BLaER1 (cell line): ENCODE measurements around the gene MARK2.

Source experiments
- H3K27ac ChIP-seq: shearing (Covaris generic); formaldehyde crosslinking; 2 replicates; pipeline ENCODE4 v1.8.1; 2022
- H3K27me3 ChIP-seq: shearing (Covaris generic); formaldehyde crosslinking; 2 replicates; pipeline ENCODE4 v1.8.1; 2022
- H3K36me3 ChIP-seq: shearing (Covaris generic); formaldehyde crosslinking; 2 replicates; pipeline ENCODE4 v1.8.1; 2022
- H3K4me1 ChIP-seq: shearing (Covaris generic); formaldehyde crosslinking; 2 replicates; pipeline ENCODE4 v1.8.1; 2022
- H3K4me2 ChIP-seq: shearing (Covaris generic); formaldehyde crosslinking; 2 replicates; pipeline ENCODE4 v1.8.1; 2022
- H3K4me3 ChIP-seq: shearing (Covaris generic); formaldehyde crosslinking; 2 replicates; pipeline ENCODE4 v1.8.1; 2022
- H3K9ac ChIP-seq: shearing (Covaris generic); formaldehyde crosslinking; 2 replicates; pipeline ENCODE4 v1.8.1; 2022
- H3K9me3 ChIP-seq: shearing (Covaris generic); formaldehyde crosslinking; 2 replicates; pipeline ENCODE4 v1.8.1; 2022
- H4K20me1 ChIP-seq: shearing (Covaris generic); formaldehyde crosslinking; 2 replicates; pipeline ENCODE4 v1.8.1; 2022
- Cebpa-rat ChIP-seq: shearing (Covaris generic); IDR thresholded peaks from 2 replicates; pipeline ENCODE4 v1.8.1; 2022

Gene MARK2

GRCh38 chr11:63874511-63874910 lies 35.6 kb downstream of the MARK2 start:
- Histone ChIP-seq H3K4me2 (no peak overlapping the region), H3K9me3 (no peaks in the 10 kb centered on the region), H3K4me3 (no peak overlapping the region), H4K20me1 (peaks cover 99% of the 10 kb centered on the region), H3K36me3 (peaks cover 57% of the 10 kb centered on the region), H3K27me3 (no peaks in the 10 kb centered on the region), H3K27ac (no peak overlapping the region), H3K9ac (no peak overlapping the region), H3K4me1 (peaks cover 58% of the 10 kb centered on the region)
- TF ChIP-seq Cebpa-rat: no peak

- Histone ChIP-seq H3K4me1 (peaks cover 53% of the 10 kb centered on the region), H3K4me2 (no peak overlapping the region), H3K27ac (no peak overlapping the region), H3K4me3 (no peak overlapping the region), H3K36me3 (peaks cover 64% of the 10 kb centered on the region), H3K9me3 (no peaks in the 10 kb centered on the region), H4K20me1 (peaks cover 99% of the 10 kb centered on the region), H3K9ac (no peak overlapping the region), H3K27me3 (no peaks in the 10 kb centered on the region)
- TF ChIP-seq Cebpa-rat: no peak
These were observed 36.7 kb downstream of the MARK2 start for GRCh38 chr11:63875506-63876065.

- TF ChIP-seq Cebpa-rat: no peak
- Histone ChIP-seq H3K9ac (no peak overlapping the region), H3K36me3 (peaks cover 65% of the 10 kb centered on the region), H3K9me3 (no peaks in the 10 kb centered on the region), H3K4me1 (peaks cover 53% of the 10 kb centered on the region), H3K4me3 (no peak overlapping the region), H3K27ac (no peak overlapping the region), H3K4me2 (no peak overlapping the region), H4K20me1 (peaks cover 99% of the 10 kb centered on the region), H3K27me3 (no peaks in the 10 kb centered on the region)
These were observed 37.7 kb downstream of the MARK2 start for GRCh38 chr11:63876616-63877015.

GRCh38 chr11:63877658-63878241 lies 38.8 kb downstream of the MARK2 start:
- Histone ChIP-seq H3K4me3 (no peak overlapping the region), H3K36me3 (peaks cover 65% of the 10 kb centered on the region), H3K27ac (no peak overlapping the region), H3K9me3 (no peaks in the 10 kb centered on the region), H3K9ac (no peak overlapping the region), H4K20me1 (peaks cover 100% of the 10 kb centered on the region), H3K4me2 (no peak overlapping the region), H3K27me3 (no peaks in the 10 kb centered on the region), H3K4me1 (peaks cover 53% of the 10 kb centered on the region)
- no peak for TF ChIP-seq Cebpa-rat

GRCh38 chr11:63879598-63880402 lies 40.9 kb downstream of the MARK2 start:
- Histone ChIP-seq H4K20me1 (peaks cover 100% of the 10 kb centered on the region), H3K4me2 (no peak overlapping the region), H3K27ac (no peak overlapping the region), H3K4me3 (no peak overlapping the region), H3K36me3 (peaks cover 59% of the 10 kb centered on the region), H3K27me3 (no peaks in the 10 kb centered on the region), H3K9me3 (no peaks in the 10 kb centered on the region), H3K9ac (no peak overlapping the region), H3K4me1 (peaks cover 42% of the 10 kb centered on the region)
- no peak for TF ChIP-seq Cebpa-rat

- Histone ChIP-seq H3K27me3 (no peaks in the 10 kb centered on the region), H3K36me3 (peaks cover 60% of the 10 kb centered on the region), H3K4me1 (peaks cover 39% of the 10 kb centered on the region), H3K9ac (no peak overlapping the region), H3K4me3 (no peak overlapping the region), H3K9me3 (no peaks in the 10 kb centered on the region), H3K27ac (no peak overlapping the region), H4K20me1 (peaks cover 100% of the 10 kb centered on the region), H3K4me2 (peak overlapping the region; percentile 37; the same call in 1 of the 2 replicates)
- no peak for TF ChIP-seq Cebpa-rat
These were observed 41.5 kb downstream of the MARK2 start for GRCh38 chr11:63880403-63880790.

GRCh38 chr11:63882555-63883242 lies 43.8 kb downstream of the MARK2 start:
- Histone ChIP-seq H3K4me2 (peak overlapping the region; percentile 58), H3K9ac (no peak overlapping the region), H3K4me3 (no peak overlapping the region), H3K4me1 (peaks cover 56% of the 10 kb centered on the region), H3K27ac (no peak overlapping the region), H4K20me1 (peaks cover 100% of the 10 kb centered on the region), H3K27me3 (no peaks in the 10 kb centered on the region), H3K36me3 (peaks cover 47% of the 10 kb centered on the region), H3K9me3 (no peaks in the 10 kb centered on the region)
- no peak for TF ChIP-seq Cebpa-rat

- H3K9ac ChIP-seq: no peak overlapping the region
- H3K4me2 ChIP-seq: no peak overlapping the region
- no peak overlapping the region for H3K27ac ChIP-seq
- no peak for TF ChIP-seq Cebpa-rat
- no peaks in the 10 kb centered on the region for H3K9me3 ChIP-seq
- H4K20me1 ChIP-seq: peaks cover 100% of the 10 kb centered on the region
- H3K4me1 ChIP-seq: peaks cover 66% of the 10 kb centered on the region
- no peaks in the 10 kb centered on the region for H3K27me3 ChIP-seq
- peaks cover 37% of the 10 kb centered on the region for H3K36me3 ChIP-seq
- H3K4me3 ChIP-seq: no peak overlapping the region
These were observed 44.9 kb downstream of the MARK2 start for GRCh38 chr11:63883791-63884190.

GRCh38 chr11:63884196-63884932 lies 45.5 kb downstream of the MARK2 start:
- TF ChIP-seq Cebpa-rat: no peak
- H3K4me3 ChIP-seq: no peak overlapping the region
- peaks cover 71% of the 10 kb centered on the region for H3K4me1 ChIP-seq
- H3K9me3 ChIP-seq: no peaks in the 10 kb centered on the region
- no peak overlapping the region for H3K4me2 ChIP-seq
- H3K27ac ChIP-seq: no peak overlapping the region
- peaks cover 36% of the 10 kb centered on the region for H3K36me3 ChIP-seq
- H4K20me1 ChIP-seq: peaks cover 100% of the 10 kb centered on the region
- H3K9ac ChIP-seq: no peak overlapping the region
- no peaks in the 10 kb centered on the region for H3K27me3 ChIP-seq
